BE2C (cell line): ENCODE data around the gene ALOX15B.

Source experiments
- DNase-seq: peaks from one replicate; pipeline ENCODE4 v3.0.0-alpha.2; 2020
- H3K27me3 ChIP-seq: fragments of 250-450 bp; sonication (Bioruptor Pico); 2 replicates; pipeline ENCODE4 v1.5.1; 2020; ENCODE audit warnings: mild to moderate bottlenecking
- H3K36me3 ChIP-seq: fragments of 250-450 bp; sonication (Bioruptor Pico); 2 replicates; pipeline ENCODE4 v1.5.1; 2020; ENCODE audit warnings: mild to moderate bottlenecking
- H3K4me1 ChIP-seq: fragments of 250-450 bp; sonication (Bioruptor Pico); 2 replicates; pipeline ENCODE4 v1.5.1; 2020
- H3K4me3 ChIP-seq: 2 replicates; pipeline ENCODE4 v1.5.1; 2011; ENCODE audit warnings: low read depth, low read length
- H3K9me3 ChIP-seq: fragments of 250-450 bp; sonication (Bioruptor Pico); 2 replicates; pipeline ENCODE4 v1.5.1; 2020
- CTCF ChIP-seq: IDR thresholded peaks from 2 replicates; pipeline ENCODE4 v1.5.1; 2012; ENCODE audit warnings: mild to moderate bottlenecking, low read depth, low read length

The ALOX15B gene

DNA sequence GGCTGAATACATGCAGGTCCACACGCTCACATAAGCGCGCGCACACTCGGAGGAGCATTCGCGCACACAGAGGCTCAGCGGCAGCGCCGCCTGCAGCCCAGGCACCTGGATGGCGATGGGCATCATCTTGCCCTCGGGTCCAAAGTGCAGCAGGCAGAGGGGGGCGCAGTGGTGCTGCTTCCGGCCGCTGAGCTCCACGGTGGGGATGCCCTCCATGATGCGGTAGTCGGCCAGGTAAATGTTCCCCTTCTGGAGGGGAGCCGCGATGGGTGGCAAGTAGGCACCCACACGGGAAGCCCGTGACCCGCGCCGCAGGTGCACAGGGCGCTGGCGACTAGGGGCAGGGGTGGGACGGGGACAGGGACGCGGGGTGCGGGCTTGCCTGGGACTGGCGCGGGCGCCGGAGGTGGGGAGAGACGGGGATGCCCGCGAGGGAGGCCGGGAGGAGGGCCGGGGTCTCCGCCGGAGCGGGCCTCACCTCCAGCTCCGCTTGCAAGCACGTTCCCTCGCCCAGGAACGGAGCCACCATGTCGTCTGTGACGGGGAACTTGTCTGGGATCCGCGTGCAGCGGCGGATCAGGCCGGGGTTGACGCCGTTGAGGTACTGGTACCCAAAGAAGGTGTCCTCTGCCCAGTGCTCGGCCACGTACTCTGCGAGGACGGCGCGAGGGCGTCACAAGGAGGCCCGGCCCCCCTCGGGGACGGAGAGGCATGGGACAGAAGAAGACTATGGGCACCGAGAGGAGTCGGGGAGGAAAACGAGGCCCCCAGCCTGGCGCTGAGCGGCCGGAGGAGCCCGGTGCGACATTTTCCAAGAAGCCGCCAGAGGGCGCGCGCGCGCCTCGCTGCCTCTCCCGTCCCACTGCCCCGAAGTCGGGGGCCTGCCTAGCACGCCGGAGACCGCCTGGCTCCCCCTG, 40.7 kb downstream of the ALOX15B start:
- Histone ChIP-seq H3K36me3 (no peaks in the 10 kb centered on the region), H3K4me3 (peak overlapping the region; percentile 64), H3K9me3 (no peaks in the 10 kb centered on the region), H3K4me1 (no peaks in the 10 kb centered on the region), H3K27me3 (peaks cover 3% of the 10 kb centered on the region; the same call in 1 of the 2 replicates)
- TF ChIP-seq CTCF: peak; percentile 61
- peak; percentile 70 for DNase-seq

GRCh38 chr17:8080208-8080798, 41.4 kb downstream of the ALOX15B start:
- TF ChIP-seq CTCF: no peak
- peak overlapping the region; percentile 64 for H3K4me3 ChIP-seq
- H3K9me3 ChIP-seq: no peaks in the 10 kb centered on the region
- H3K36me3 ChIP-seq: no peaks in the 10 kb centered on the region
- no peaks in the 10 kb centered on the region for H3K4me1 ChIP-seq
- DNase-seq: no peak
- no peaks in the 10 kb centered on the region for H3K27me3 ChIP-seq

DNA sequence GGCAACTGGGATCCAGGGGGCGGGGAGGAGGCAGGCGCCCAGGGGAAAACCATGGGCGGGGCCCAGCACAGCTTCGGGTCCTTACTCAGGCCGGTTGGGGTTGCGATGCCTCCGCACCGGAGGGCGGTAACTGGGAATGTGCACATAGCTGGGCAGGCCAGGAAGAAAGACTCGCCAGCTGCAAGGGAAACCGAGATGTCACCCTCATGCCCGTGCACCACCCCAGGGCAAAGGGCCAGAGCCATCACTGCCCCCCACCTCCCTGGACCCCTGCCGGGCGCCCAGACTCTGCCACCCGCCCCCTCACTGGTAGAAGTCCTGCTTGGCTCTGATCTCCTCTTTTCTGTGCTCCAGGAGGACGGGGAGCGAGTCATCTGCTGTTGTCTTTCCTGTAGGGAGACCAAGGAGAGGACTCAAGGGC, 42.0 kb downstream of the ALOX15B start:
- Histone ChIP-seq H3K4me3 (no peak overlapping the region), H3K36me3 (no peaks in the 10 kb centered on the region), H3K27me3 (no peaks in the 10 kb centered on the region), H3K9me3 (no peaks in the 10 kb centered on the region), H3K4me1 (no peaks in the 10 kb centered on the region)
- DNase-seq: no peak
- no peak for TF ChIP-seq CTCF

- no peak overlapping the region for H3K4me3 ChIP-seq
- H3K27me3 ChIP-seq: no peaks in the 10 kb centered on the region
- TF ChIP-seq CTCF: no peak
- no peaks in the 10 kb centered on the region for H3K9me3 ChIP-seq
- no peaks in the 10 kb centered on the region for H3K36me3 ChIP-seq
- H3K4me1 ChIP-seq: no peaks in the 10 kb centered on the region
- DNase-seq: no peak
Observed at GRCh38 chr17:8081876-8082275, 43.0 kb downstream of the ALOX15B start.

- Histone ChIP-seq H3K27me3 (no peaks in the 10 kb centered on the region), H3K4me3 (no peak overlapping the region), H3K36me3 (no peaks in the 10 kb centered on the region), H3K9me3 (no peaks in the 10 kb centered on the region), H3K4me1 (no peaks in the 10 kb centered on the region)
- DNase-seq: no peak
- TF ChIP-seq CTCF: no peak
Observed at GRCh38 chr17:8082292-8082691, 43.4 kb downstream of the ALOX15B start.

- Histone ChIP-seq H3K4me1 (no peaks in the 10 kb centered on the region), H3K36me3 (no peaks in the 10 kb centered on the region), H3K4me3 (no peak overlapping the region), H3K27me3 (no peaks in the 10 kb centered on the region), H3K9me3 (no peaks in the 10 kb centered on the region)
- no peak for DNase-seq
- no peak for TF ChIP-seq CTCF
Observed at GRCh38 chr17:8084250-8084649, 45.4 kb downstream of the ALOX15B start.
